HG02763 (cell line): Measurements from ENCODE around the gene SLC39A1.
A peak's percentile ranks its signal among the peaks of the same experiment; 100 is the strongest.

ENCODE experiments used
- ATAC-seq: cut with Tn5 transposase; IDR thresholded peaks from one replicate; pipeline ENCODE4 v1.9.1; 2021; ENCODE audit warnings: mild to moderate bottlenecking, moderate library complexity; ENCODE audit not compliant: unreplicated experiment

SLC39A1 gene

DNA sequence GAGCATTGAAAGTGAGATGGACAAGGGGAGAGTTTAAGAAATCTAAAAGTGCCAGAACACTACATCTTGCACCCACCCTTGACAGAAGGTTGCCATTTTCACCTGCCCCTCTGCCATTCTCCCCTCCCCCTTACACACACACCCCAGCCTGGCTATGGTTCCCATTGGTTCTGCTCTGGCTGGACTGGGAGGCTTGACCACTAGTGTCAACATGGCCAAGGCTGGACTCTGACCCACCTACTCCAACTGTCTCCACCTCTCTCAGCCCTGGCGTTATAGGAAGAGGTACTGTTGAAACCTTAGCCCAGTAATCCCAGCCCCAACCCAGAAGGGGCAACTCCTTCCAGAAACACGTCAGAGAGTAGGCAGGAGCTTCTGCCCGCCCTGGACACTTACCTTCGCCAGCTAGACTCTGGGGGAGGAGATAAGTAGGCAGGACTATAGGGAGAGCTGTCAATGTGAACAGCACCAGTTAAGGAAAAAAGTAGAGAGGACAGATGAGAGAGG is 9.4 kb downstream of the SLC39A1 start:
- ATAC-seq = no peak

DNA sequence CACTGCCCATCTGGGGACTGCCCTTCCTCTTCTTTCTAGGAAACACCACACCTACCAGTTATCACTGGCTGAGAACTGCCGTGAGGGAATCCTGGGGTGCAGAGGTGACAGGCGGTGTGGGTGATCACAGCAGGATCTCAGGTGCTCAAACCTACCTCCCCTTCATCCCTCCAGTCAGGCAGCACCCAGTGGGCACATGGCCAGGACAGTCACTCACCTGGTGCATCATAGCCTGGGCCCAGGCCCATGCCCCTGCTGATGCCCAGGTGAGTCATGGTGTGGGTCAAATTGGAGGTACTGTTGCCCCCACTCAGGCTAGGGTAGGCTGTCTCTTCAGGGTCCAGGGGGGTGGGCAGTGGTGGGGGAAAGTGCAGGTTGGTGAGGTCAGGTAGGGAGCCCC is 11.5 kb downstream of the SLC39A1 start:
- ATAC-seq = no peak

DNA sequence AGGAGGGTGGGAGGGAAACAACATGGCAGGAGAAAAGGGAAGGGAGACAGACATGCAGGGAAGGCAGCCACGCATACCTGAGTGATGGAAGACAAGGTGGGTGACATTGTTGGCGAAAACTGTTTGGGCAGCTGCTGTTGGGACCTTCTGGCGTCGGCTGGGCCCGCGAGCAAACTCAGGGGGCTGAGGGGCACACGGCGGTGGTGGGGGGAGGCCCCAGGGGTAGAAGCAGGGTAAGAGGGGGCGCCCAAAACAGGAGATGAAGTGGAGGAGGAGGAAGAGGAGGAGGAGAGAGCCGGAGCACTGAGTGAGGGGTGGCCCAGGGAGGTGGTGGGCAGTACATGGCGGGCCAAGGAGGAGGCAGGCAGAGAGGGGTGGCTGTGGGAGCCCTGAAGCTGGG is 12.2 kb downstream of the SLC39A1 start:
- ATAC-seq = no peak

DNA sequence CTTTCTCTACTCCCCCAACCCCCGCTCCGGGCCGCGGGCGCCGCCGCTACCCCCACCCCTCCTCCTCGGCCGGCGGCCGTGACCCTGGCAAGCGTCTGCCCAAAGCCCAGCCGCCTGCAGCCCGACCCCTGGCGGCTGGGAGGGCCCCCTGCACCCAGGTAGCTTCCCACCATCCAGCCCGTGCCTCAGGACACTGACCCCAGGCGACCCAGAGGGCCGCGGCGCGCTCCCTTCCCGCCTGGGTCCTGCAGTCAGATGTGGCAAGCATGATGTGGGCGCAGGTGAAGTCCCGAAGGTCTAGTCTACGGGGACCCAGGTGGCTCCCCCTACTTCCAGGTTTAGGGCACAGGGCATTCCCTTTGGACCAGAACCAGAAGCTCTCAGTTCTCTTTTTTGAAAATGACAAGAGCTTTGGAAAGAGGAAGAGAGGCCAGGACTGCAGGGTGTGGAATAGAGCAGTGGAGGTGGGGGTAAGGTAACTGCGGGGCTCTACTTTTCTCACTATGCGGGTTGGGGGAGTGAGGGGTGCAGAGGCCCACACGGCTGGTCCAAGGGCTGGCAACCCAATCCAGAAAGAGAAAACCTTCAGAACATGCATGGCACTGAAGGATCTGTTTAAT is 16.6 kb downstream of the SLC39A1 start, which contains the start of gene DENND4B:
Gene DENND4B, minus strand, starts transcription at position 97 of the 620 bp plus-strand sequence. CDS start 2,344 bp downstream, outside the sequence.
- ATAC-seq = peak; percentile 63

DNA sequence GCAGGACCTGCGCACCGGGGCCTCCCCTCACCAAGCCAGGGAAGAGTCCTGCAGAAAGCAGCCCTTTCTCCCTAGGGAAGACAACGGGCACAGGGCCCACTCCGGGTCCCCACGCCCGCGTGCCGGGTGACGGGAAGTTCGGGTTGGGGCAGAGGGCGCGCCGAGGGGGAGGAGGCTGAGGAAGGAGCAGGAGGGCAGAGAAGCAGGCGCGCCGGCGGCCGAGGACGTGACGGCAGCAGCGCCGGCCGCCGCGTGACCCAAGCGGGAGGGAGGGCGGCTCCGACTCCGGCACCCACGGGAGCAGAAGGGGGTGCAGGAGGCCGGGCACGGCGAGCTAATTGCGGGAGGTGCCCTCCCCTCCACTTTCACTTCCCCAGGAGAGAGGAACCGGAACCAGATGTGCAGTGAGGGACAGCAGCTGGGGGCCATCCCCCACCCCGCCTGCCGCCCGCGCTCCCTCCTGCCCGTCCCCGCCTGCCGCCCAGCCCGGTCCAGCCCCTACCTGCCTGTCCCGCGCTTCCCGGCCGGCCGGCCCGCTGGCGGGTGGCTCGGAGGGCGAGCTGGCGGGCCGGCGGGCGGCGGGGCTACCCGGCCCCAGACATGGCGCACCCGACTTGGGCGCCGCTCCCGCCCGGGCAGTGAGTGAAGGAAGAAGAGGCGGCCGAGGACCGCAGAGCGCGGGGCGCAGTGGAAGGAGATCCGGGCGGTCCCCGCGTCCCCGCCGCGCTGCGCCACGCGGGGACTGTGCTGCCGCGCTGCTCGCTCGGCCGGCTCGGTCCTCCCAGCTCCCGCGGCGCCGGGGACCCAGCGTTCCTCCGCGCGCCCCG is 17.3 kb downstream of the SLC39A1 start:
- ATAC-seq = peak; percentile 73

DNA sequence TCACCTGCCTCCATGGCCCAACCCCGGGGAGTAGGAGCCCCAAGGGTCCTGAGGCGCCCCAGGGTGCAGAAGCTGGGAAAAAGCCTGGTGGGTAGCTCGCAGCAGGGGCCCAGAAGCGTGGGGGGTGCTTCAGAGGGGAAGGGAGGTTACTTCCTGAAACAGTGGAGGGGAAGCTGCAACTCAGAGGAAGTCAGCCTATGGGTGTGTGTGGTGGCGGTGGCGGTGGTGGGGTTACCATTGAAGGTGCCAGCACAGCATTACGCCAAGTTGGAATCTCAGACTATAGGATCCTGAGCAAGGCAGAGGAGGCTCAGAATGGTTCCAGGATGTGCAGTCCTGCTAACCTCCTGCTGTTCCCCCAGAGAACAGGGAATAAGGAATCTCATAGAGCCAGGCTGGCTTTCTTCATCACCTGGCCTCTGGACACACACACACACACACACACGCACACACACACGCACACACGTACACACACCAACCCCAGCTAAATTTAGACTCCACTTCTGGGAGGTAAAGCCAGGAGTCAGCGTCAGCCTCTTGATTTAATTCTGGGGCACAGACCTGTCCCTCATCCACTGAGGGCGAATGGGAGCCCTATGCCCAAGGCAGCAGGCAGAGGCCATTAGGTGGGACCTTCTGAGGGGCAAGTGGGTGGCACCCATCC is 18.1 kb downstream of the SLC39A1 start:
- no peak for ATAC-seq

DNA sequence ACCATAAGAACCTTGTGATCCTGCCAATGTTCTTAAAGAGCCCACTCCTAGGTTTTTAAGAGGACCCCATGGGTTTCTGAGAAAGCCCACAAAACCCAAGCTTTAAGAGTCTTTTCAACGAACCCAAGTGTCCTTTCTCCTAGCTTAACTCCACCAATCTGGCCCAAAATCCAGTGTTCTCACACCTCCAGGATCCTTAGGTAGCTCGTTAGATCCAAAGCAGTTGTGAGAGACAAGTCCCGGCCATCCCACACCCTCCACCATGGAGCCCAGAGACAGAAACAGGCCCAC is 18.6 kb downstream of the SLC39A1 start:
- ATAC-seq = no peak

DNA sequence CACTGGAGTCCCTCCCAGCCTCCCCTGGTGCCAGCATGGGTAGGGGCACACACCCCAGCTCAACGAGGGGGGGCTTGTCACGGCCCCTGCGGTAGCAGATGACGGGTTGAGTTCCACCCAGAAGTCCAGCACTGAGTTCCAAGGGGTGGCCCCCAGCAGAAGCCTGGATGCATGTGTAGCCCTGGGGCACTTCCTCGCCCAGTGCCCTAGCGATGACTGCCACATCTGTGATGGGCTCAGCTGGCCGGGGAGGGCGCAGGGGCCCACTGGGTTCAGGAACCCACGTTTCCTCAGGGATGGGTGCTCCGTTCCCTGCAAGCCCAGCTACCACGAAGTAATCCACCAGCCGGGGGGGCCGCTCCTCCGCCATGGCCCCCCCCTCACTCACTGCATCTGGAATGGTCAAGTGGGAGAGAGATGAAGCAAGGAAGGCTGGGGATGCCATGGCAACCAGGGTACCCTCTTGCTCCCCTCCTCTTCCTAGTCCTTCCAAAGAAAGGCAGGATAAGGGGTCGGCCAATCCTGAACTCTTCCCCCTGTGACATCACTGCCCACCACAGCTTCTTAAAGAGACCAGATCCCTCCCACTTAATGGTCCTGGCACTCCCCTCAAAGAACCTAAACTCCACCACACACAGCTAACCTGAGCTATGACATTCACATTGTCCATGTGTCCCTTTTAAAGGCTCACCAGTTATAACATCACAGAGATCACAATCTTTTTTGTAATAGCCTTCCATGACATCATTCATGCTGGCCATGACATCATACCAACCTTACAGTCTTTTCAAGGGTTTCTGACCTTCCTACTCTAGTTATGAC is 19.1 kb downstream of the SLC39A1 start:
- no peak for ATAC-seq

DNA sequence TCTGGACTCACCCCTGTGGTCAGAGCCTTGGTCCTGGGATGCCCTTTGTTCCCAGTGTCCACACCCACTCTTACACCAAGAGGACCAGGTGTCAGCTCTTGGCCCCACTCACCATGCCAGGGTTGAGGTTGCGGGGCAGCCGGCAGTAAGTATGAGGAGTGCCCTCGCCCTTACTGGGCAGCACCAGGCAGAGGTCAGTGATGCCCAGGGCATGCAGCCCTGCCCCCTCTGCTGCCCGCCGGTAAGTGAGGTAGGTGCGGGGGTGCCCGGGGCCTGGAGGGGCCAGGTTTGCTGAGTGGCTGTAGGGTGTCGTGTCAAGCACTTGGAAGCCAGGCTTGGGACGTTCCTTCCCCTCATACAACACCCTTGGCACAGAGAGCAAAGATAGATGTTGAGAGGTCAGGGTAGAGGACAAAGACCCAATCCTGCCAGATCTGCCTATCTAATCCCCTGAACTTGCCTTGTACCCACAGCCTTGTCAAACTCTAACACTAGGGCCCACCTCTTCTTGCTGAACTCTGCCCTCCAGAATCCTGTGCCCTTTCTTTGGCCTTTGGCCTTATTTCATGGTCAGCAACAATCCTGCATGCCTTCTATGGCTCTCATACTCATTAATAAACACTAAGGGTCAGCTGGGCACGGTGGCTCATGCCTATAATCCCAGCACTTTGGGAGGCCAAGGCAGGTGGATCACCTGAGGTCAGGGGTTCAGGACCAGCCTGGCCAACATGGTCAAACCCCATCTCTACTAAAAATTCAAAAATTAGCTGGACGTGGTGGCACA is 20.4 kb downstream of the SLC39A1 start:
- no peak for ATAC-seq

DNA sequence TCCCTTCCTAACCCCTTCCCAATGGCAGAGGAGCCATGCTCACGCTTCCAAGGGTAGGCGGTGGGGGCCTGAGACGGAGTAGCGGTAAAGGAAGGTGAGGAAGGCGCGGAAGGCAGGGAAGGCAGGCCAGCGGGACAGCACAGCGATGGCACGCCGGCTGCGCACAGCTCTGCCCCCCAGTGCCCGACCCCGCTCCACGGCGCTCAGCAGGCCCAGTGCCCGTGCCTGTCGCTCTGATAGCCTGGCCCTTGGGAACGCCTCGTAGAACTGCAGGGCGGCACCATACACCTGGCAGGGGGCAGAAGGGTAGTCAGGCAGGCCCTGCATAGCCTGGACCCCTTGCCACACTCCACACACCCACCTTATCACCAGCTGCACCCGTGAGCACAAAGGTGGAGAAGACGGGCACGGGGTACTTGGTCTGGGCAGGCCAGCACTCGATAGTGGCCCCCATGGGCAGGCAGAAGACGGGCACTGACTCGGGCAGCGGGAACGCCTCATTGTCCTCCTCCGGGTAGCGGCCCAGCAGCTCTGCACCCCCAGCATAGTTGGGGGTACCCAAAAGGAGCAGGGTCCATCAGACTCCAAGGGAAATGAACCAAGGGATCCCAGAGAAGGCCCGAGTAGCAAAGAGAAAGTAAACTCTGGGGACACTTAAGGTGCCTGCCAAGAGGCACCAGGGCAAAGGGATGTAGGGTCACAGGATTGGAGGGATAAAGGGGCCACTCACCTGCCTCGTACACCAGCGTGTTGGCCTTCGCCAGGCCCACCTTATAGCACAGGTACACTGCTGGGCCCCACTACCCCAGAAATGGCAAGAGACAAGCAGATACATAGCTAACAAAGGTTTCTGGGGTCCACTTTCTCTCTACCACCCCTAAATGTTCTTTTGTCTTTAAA is 21.3 kb downstream of the SLC39A1 start:
- ATAC-seq = no peak

DNA sequence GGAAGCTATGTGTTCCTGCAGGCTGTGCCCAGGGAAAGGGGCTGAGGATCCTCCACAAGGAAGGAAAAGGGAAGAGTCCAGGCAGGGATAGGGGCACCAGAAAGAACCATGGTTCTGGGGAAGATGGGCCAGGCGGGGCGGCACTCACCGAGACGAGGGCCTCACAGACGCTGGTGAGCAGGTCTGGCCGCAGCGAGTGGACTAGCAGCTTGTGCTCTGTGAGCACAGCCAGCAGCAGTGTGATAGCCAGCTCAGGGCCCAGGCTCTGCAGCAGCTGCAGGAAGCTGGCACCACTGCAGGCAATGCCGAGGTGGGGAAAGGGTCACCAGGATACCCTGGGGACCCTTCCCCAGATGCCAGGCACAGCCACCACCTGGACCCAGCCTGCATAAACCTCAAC is 22.6 kb downstream of the SLC39A1 start:
- ATAC-seq = no peak

DNA sequence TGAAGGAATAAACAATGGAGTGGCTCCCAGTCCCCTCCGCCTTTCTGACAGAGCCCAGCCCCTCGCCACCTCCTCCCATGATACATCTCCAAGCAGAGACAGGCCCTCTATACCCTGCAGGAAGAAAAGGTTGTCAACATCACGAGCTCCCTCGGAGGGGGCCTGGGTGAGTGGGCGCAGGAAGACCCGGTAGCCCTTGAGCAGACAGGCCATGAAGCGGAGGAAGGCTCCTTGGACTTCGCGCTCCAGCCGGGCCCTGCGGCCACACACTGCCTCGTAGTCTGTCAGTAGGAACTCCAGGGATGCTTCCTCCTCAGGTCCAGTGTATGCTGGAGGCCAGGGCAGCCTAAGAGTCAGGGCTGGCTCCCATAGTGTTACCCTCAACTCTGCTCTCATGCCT is 23.9 kb downstream of the SLC39A1 start:
- ATAC-seq = no peak

DNA sequence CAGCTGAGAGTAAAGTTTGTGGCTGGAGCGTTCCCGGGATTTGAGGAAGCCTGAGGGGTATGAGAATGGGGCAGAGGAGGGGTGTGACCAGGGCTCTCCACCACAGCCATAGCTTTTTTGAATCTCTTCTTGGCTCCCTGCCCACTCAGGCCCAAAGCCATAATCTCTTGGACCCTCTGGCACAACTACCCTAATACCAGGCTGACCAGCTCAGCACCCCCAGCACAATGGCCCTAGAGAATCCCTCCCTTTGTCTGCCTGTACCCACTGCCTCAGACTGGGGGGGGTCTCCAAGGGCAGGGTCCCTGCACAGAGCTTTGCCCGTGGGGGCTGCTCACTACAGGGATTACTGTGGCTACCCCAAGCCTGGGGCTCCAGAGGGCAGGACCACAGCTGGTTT is 24.3 kb downstream of the SLC39A1 start:
- no peak for ATAC-seq

DNA sequence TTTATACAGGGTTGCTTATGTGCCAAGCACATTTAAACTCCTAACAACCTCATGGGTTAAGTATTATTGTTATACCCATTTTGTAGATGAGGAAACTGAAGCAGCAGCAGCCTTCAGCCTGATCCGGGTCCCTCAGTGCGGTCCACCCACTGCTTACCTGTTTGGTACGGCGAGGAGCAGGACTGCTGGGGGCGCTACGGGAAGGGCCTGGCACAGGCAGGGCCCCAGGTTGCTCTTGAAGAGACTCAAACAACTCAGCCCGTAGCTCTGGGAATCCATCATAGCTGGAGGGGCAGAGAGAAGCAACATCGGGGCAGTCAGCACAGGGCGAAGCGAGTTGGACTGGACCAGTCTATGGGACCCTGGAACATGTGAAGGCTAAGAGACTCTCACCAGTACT is 26.0 kb downstream of the SLC39A1 start:
- ATAC-seq = no peak

DNA sequence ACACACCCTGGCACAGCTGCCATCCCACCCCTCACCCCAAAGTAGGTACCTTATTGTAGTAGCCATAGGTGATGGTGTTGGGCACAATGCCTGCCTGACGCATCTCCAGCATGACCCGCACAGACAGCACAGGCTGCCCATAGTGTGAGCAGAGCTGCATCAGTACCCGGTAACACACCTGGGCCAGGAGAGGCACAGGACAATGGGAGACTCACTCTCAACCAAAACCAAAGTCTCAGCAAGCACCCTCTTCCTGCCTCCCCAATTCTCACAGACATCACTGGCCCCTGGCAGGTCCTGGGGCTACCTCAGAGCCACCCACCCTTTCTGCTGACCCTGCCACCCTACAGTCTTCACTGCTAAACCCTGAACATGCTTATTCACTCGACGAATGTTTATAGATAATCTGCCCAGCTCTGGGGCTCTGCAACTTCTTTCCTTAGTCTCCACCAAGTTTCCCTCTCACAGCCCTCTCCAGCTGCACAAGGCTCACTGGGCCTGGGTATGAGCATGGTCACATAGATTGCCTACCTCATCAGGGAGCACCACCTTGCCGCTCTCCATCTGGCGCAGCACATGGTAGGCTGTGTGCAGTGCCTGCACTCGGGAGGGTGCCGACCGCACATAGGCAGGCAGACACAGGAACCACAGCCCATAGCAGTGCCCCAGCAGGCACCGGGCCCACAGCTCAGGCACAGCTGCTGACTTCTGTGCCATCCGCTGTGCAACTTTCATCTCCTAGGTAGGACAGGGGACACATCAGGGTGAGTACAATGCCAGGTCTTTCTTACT is 27.1 kb downstream of the SLC39A1 start:
- no peak for ATAC-seq

DNA sequence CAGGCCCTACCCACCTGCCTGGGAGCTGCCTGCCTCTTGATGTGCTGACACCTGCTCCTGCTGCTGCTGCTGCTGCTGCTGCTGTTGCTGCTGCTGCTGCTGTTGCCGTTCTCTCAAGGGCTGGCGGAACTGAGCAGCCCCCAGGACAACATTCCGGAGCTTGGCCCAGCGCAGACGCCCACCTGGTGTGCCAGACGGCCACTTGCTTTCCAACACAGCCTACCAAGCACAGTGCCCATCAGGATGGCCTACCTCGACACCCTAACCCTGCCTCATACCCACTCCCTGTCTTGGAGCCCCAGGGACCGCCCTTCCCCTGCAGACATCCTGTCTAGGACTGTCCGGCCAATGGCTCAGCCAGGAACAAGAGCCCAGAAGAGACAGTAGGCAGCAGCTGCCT is 28.6 kb downstream of the SLC39A1 start:
- no peak for ATAC-seq

DNA sequence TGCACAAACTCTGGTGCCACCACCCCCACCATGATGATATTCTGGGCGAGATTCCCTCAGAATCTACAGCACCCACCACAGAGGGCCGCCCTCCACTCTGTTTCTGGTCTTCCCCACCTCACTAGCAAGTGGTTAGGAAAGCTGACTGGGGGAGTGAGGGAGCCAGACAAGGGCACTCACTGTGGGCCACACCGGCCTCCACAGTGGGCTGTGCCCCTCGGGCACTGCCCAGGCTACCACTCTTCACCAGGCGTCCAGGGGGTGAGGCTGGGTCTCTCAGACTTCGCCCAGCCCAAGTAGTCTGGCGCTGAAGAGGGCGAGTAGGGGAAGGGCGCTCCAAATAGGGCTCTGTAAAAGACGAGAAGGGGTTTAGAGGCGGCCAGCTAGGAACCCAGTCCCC is 29.4 kb downstream of the SLC39A1 start:
- no peak for ATAC-seq

DNA sequence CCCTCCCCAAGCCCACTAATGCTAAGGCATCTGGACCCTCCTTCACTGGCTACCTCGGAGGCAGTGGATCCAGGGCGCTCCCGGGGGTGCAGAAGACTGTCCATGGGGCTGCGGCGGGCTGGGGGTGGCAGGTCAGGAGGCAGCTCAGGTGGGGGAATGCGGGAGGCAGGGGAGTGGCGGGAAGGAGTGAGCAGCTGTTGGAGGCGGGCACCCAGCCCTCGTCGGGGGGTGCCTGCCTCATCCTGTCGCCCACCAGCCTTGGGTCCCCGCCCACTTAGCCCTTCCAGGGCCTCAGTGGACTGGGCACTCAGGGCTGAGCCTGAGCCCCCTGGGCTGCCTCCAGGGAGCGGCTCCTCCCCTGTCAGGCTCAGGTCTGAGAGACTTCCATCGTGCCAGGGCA is 29.9 kb downstream of the SLC39A1 start:
- no peak for ATAC-seq
